ENCODE measurements around the gene ENTHD1.
"Not testable (repeated sequence)": the region's sequence is repeated elsewhere in the genome, so short reads cannot be mapped to it uniquely, and the experiment has no call there.

The ENTHD1 gene

GRCh38 chr22:39744353-39744752, 149.2 kb downstream of the ENTHD1 start:
- no peak overlapping the region for H3K9ac ChIP-seq (ENCODE audit: low read depth, low read length)
- H3K4me3 ChIP-seq (ENCODE audit: low read depth, low read length) = no peak overlapping the region
- no peaks in the 10 kb centered on the region for H3K36me3 ChIP-seq (ENCODE audit: control insufficient read depth, insufficient read depth, low read length)
- H3K27ac ChIP-seq (ENCODE audit: low read depth, low read length) = no peak overlapping the region
- no peaks in the 10 kb centered on the region for H3K4me1 ChIP-seq (ENCODE audit: control insufficient read depth, insufficient read depth, low read length)
- H3K27me3 ChIP-seq (ENCODE audit: control insufficient read depth, insufficient read depth, low read length) = no peaks in the 10 kb centered on the region
- no peaks in the 10 kb centered on the region; the same call in 1 of the 2 replicates for H3K9me3 ChIP-seq (ENCODE audit: control insufficient read depth, insufficient read depth, low read length)

GRCh38 chr22:39743935-39744334, 149.6 kb downstream of the ENTHD1 start:
- H3K27me3 ChIP-seq (ENCODE audit: control insufficient read depth, insufficient read depth, low read length) = no peaks in the 10 kb centered on the region
- no peaks in the 10 kb centered on the region for H3K36me3 ChIP-seq (ENCODE audit: control insufficient read depth, insufficient read depth, low read length)
- no peaks in the 10 kb centered on the region; the same call in 1 of the 2 replicates for H3K9me3 ChIP-seq (ENCODE audit: control insufficient read depth, insufficient read depth, low read length)
- no peak overlapping the region for H3K4me3 ChIP-seq (ENCODE audit: low read depth, low read length)
- no peaks in the 10 kb centered on the region for H3K4me1 ChIP-seq (ENCODE audit: control insufficient read depth, insufficient read depth, low read length)
- no peak overlapping the region for H3K27ac ChIP-seq (ENCODE audit: low read depth, low read length)
- no peak overlapping the region for H3K9ac ChIP-seq (ENCODE audit: low read depth, low read length)

- Histone ChIP-seq H3K36me3 (ENCODE audit: control insufficient read depth, insufficient read depth, low read length) (no peaks in the 10 kb centered on the region), H3K4me1 (ENCODE audit: control insufficient read depth, insufficient read depth, low read length) (no peaks in the 10 kb centered on the region), H3K9ac (ENCODE audit: low read depth, low read length) (no peak overlapping the region), H3K9me3 (ENCODE audit: control insufficient read depth, insufficient read depth, low read length) (no peaks in the 10 kb centered on the region; the same call in 1 of the 2 replicates), H3K4me3 (ENCODE audit: low read depth, low read length) (no peak overlapping the region), H3K27ac (ENCODE audit: low read depth, low read length) (no peak overlapping the region), H3K27me3 (ENCODE audit: control insufficient read depth, insufficient read depth, low read length) (no peaks in the 10 kb centered on the region)
Observed at GRCh38 chr22:39739338-39740027, 154.1 kb downstream of the ENTHD1 start.

- Histone ChIP-seq H3K4me1 (ENCODE audit: control insufficient read depth, insufficient read depth, low read length) (no peaks in the 10 kb centered on the region), H3K4me3 (ENCODE audit: low read depth, low read length) (no peak overlapping the region), H3K36me3 (ENCODE audit: control insufficient read depth, insufficient read depth, low read length) (no peaks in the 10 kb centered on the region)
Observed at GRCh38 chr22:39738746-39739145, 154.8 kb downstream of the ENTHD1 start.

GRCh38 chr22:39735776-39736175, 157.8 kb downstream of the ENTHD1 start:
- H3K9me3 ChIP-seq (ENCODE audit: control insufficient read depth, insufficient read depth, low read length) = no peaks in the 10 kb centered on the region; the same call in 1 of the 2 replicates
- no peak overlapping the region for H3K27ac ChIP-seq (ENCODE audit: low read depth, low read length)
- H3K36me3 ChIP-seq (ENCODE audit: control insufficient read depth, insufficient read depth, low read length) = no peaks in the 10 kb centered on the region
- no peak overlapping the region for H3K4me3 ChIP-seq (ENCODE audit: low read depth, low read length)
- no peak overlapping the region for H3K9ac ChIP-seq (ENCODE audit: low read depth, low read length)
- no peaks in the 10 kb centered on the region for H3K27me3 ChIP-seq (ENCODE audit: control insufficient read depth, insufficient read depth, low read length)
- peaks cover 7% of the 10 kb centered on the region; the same call in 1 of the 2 replicates for H3K4me1 ChIP-seq (ENCODE audit: control insufficient read depth, insufficient read depth, low read length)

More at GRCh38 chr22:39738746-39739145, 154.8 kb downstream of the ENTHD1 start:
- no peaks in the 10 kb centered on the region for H3K27me3 ChIP-seq (ENCODE audit: control insufficient read depth, insufficient read depth, low read length)
- no peaks in the 10 kb centered on the region; the same call in 1 of the 2 replicates for H3K9me3 ChIP-seq (ENCODE audit: control insufficient read depth, insufficient read depth, low read length)
- H3K27ac ChIP-seq (ENCODE audit: low read depth, low read length) = no peak overlapping the region
- H3K9ac ChIP-seq (ENCODE audit: low read depth, low read length) = no peak overlapping the region

GRCh38 chr22:39734866-39735265, 158.7 kb downstream of the ENTHD1 start:
- Histone ChIP-seq H3K9ac (ENCODE audit: low read depth, low read length) (no peak overlapping the region), H3K9me3 (ENCODE audit: control insufficient read depth, insufficient read depth, low read length) (no peaks in the 10 kb centered on the region; the same call in 1 of the 2 replicates), H3K27ac (ENCODE audit: low read depth, low read length) (no peak overlapping the region), H3K4me3 (ENCODE audit: low read depth, low read length) (no peak overlapping the region), H3K36me3 (ENCODE audit: control insufficient read depth, insufficient read depth, low read length) (no peaks in the 10 kb centered on the region), H3K4me1 (ENCODE audit: control insufficient read depth, insufficient read depth, low read length) (peaks cover 7% of the 10 kb centered on the region; the same call in 1 of the 2 replicates), H3K27me3 (ENCODE audit: control insufficient read depth, insufficient read depth, low read length) (no peaks in the 10 kb centered on the region)

- H3K27me3 ChIP-seq (ENCODE audit: control insufficient read depth, insufficient read depth, low read length); H3K9me3 ChIP-seq (ENCODE audit: control insufficient read depth, insufficient read depth, low read length): not testable (repeated sequence)
Observed at GRCh38 chr22:39734046-39734445, 159.5 kb downstream of the ENTHD1 start.

GRCh38 chr22:39733191-39733590, 160.4 kb downstream of the ENTHD1 start:
- no peak overlapping the region for H3K27ac ChIP-seq (ENCODE audit: low read depth, low read length)
- H3K9me3 ChIP-seq (ENCODE audit: control insufficient read depth, insufficient read depth, low read length) = no peaks in the 10 kb centered on the region
- no peaks in the 10 kb centered on the region for H3K36me3 ChIP-seq (ENCODE audit: control insufficient read depth, insufficient read depth, low read length)
- H3K4me3 ChIP-seq (ENCODE audit: low read depth, low read length) = no peak overlapping the region
- H3K27me3 ChIP-seq (ENCODE audit: control insufficient read depth, insufficient read depth, low read length) = no peaks in the 10 kb centered on the region
- no peak overlapping the region for H3K9ac ChIP-seq (ENCODE audit: low read depth, low read length)
- peaks cover 7% of the 10 kb centered on the region; the same call in 1 of the 2 replicates for H3K4me1 ChIP-seq (ENCODE audit: control insufficient read depth, insufficient read depth, low read length)

More at GRCh38 chr22:39734046-39734445, 159.5 kb downstream of the ENTHD1 start:
- H3K9ac ChIP-seq (ENCODE audit: low read depth, low read length); H3K36me3 ChIP-seq (ENCODE audit: control insufficient read depth, insufficient read depth, low read length); H3K27ac ChIP-seq (ENCODE audit: low read depth, low read length); H3K4me3 ChIP-seq (ENCODE audit: low read depth, low read length); H3K4me1 ChIP-seq (ENCODE audit: control insufficient read depth, insufficient read depth, low read length): not testable (repeated sequence)

GRCh38 chr22:39732625-39733024, 160.9 kb downstream of the ENTHD1 start:
- H3K4me1 ChIP-seq (ENCODE audit: control insufficient read depth, insufficient read depth, low read length) = peaks cover 7% of the 10 kb centered on the region; the same call in 1 of the 2 replicates
- no peak overlapping the region for H3K27ac ChIP-seq (ENCODE audit: low read depth, low read length)
- no peaks in the 10 kb centered on the region for H3K36me3 ChIP-seq (ENCODE audit: control insufficient read depth, insufficient read depth, low read length)
- H3K4me3 ChIP-seq (ENCODE audit: low read depth, low read length) = no peak overlapping the region
- H3K9me3 ChIP-seq (ENCODE audit: control insufficient read depth, insufficient read depth, low read length) = no peaks in the 10 kb centered on the region
- no peak overlapping the region for H3K9ac ChIP-seq (ENCODE audit: low read depth, low read length)
- no peaks in the 10 kb centered on the region for H3K27me3 ChIP-seq (ENCODE audit: control insufficient read depth, insufficient read depth, low read length)

- H3K27ac ChIP-seq (ENCODE audit: low read depth, low read length) = no peak overlapping the region
- peaks cover 7% of the 10 kb centered on the region; the same call in 1 of the 2 replicates for H3K4me1 ChIP-seq (ENCODE audit: control insufficient read depth, insufficient read depth, low read length)
- H3K4me3 ChIP-seq (ENCODE audit: low read depth, low read length) = no peak overlapping the region
- H3K36me3 ChIP-seq (ENCODE audit: control insufficient read depth, insufficient read depth, low read length) = no peaks in the 10 kb centered on the region
- no peak overlapping the region; the same call in 1 of the 2 replicates for H3K9ac ChIP-seq (ENCODE audit: low read depth, low read length)
- H3K9me3 ChIP-seq (ENCODE audit: control insufficient read depth, insufficient read depth, low read length) = no peaks in the 10 kb centered on the region
- H3K27me3 ChIP-seq (ENCODE audit: control insufficient read depth, insufficient read depth, low read length) = no peaks in the 10 kb centered on the region
Observed at GRCh38 chr22:39731881-39732555, 161.5 kb downstream of the ENTHD1 start.

- Histone ChIP-seq H3K36me3 (ENCODE audit: control insufficient read depth, insufficient read depth, low read length) (no peaks in the 10 kb centered on the region), H3K4me1 (ENCODE audit: control insufficient read depth, insufficient read depth, low read length) (peaks cover 7% of the 10 kb centered on the region; the same call in 1 of the 2 replicates), H3K27ac (ENCODE audit: low read depth, low read length) (no peak overlapping the region), H3K27me3 (ENCODE audit: control insufficient read depth, insufficient read depth, low read length) (no peaks in the 10 kb centered on the region), H3K4me3 (ENCODE audit: low read depth, low read length) (no peak overlapping the region), H3K9ac (ENCODE audit: low read depth, low read length) (no peak overlapping the region), H3K9me3 (ENCODE audit: control insufficient read depth, insufficient read depth, low read length) (no peaks in the 10 kb centered on the region)
Observed at GRCh38 chr22:39731481-39731880, 162.1 kb downstream of the ENTHD1 start.

Measured in HUES48 (cell line).